HUES48 (cell line): Measurements from ENCODE around the gene TTLL12.

Experiments
- H3K27ac ChIP-seq: one replicate; pipeline ENCODE4 v1.7.0; 2013; ENCODE audit warnings: low read depth, low read length, inconsistent platforms
- H3K27me3 ChIP-seq: 2 replicates; pipeline ENCODE4 v1.6.1; 2013; ENCODE audit warnings: mild to moderate bottlenecking, low read length; ENCODE audit not compliant: control insufficient read depth, insufficient read depth
- H3K36me3 ChIP-seq: 2 replicates; pipeline ENCODE4 v1.6.1; 2013; ENCODE audit warnings: low read length; ENCODE audit not compliant: control insufficient read depth, insufficient read depth
- H3K4me1 ChIP-seq: 2 replicates; pipeline ENCODE4 v1.6.1; 2013; ENCODE audit warnings: mild to moderate bottlenecking, low read length; ENCODE audit not compliant: control insufficient read depth, insufficient read depth
- H3K4me3 ChIP-seq: 2 replicates; pipeline ENCODE4 v1.5.1; 2013; ENCODE audit warnings: mild to moderate bottlenecking, low read depth, low read length
- H3K9ac ChIP-seq: 2 replicates; pipeline ENCODE4 v1.6.1; 2013; ENCODE audit warnings: mild to moderate bottlenecking, low read depth, low read length, moderate library complexity
- H3K9me3 ChIP-seq: 2 replicates; pipeline ENCODE4 v1.6.1; 2013; ENCODE audit warnings: low read length; ENCODE audit not compliant: control insufficient read depth, insufficient read depth

TTLL12 gene

GRCh38 chr22:43186272-43187170 is at the start of gene TTLL12:
TSS of gene TTLL12 (minus strand) at chr22:43187134. CDS start at chr22:43187069, 65 bp downstream.
- Histone ChIP-seq H3K27ac (peak within 1 kb of the TSS; percentile 91), H3K9me3 (no peaks in the 10 kb centered on the region), H3K4me1 (peaks cover 7% of the 10 kb centered on the region), H3K4me3 (peak within 1 kb of the TSS; percentile 88), H3K9ac (peak within 1 kb of the TSS; percentile 82), H3K36me3 (peaks cover 29% of the 10 kb centered on the region), H3K27me3 (no peaks in the 10 kb centered on the region)

- H3K36me3 ChIP-seq = no peaks in the 10 kb centered on the region
- H3K9ac ChIP-seq = no peak overlapping the region
- H3K9me3 ChIP-seq = no peaks in the 10 kb centered on the region
- H3K4me1 ChIP-seq = peaks cover 3% of the 10 kb centered on the region; the same call in 1 of the 2 replicates
- H3K27me3 ChIP-seq = no peaks in the 10 kb centered on the region
- H3K4me3 ChIP-seq = no peak overlapping the region
- no peak overlapping the region for H3K27ac ChIP-seq
Measured at GRCh38 chr22:43235445-43236409, 48.8 kb upstream of the TTLL12 start.

GRCh38 chr22:43234264-43234988 is 47.5 kb upstream of the TTLL12 start:
- Histone ChIP-seq H3K9ac (no peak overlapping the region), H3K36me3 (no peaks in the 10 kb centered on the region), H3K27me3 (no peaks in the 10 kb centered on the region), H3K4me1 (peaks cover 4% of the 10 kb centered on the region; the same call in 1 of the 2 replicates), H3K4me3 (no peak overlapping the region), H3K9me3 (no peaks in the 10 kb centered on the region), H3K27ac (no peak overlapping the region)

GRCh38 chr22:43233529-43233928 is 46.6 kb upstream of the TTLL12 start:
- Histone ChIP-seq H3K9me3 (no peaks in the 10 kb centered on the region), H3K27ac (no peak overlapping the region), H3K9ac (no peak overlapping the region), H3K36me3 (no peaks in the 10 kb centered on the region), H3K4me3 (no peak overlapping the region), H3K4me1 (peaks cover 4% of the 10 kb centered on the region; the same call in 1 of the 2 replicates), H3K27me3 (no peaks in the 10 kb centered on the region)

GRCh38 chr22:43232445-43232844 is 45.5 kb upstream of the TTLL12 start:
- H3K27ac ChIP-seq = no peak overlapping the region
- no peaks in the 10 kb centered on the region for H3K27me3 ChIP-seq
- H3K4me3 ChIP-seq = no peak overlapping the region
- H3K4me1 ChIP-seq = peaks cover 4% of the 10 kb centered on the region; the same call in 1 of the 2 replicates
- no peaks in the 10 kb centered on the region for H3K36me3 ChIP-seq
- no peak overlapping the region for H3K9ac ChIP-seq
- no peaks in the 10 kb centered on the region for H3K9me3 ChIP-seq

- Histone ChIP-seq H3K27ac (no peak overlapping the region), H3K36me3 (no peaks in the 10 kb centered on the region), H3K4me1 (peaks cover 9% of the 10 kb centered on the region), H3K4me3 (no peak overlapping the region), H3K9ac (no peak overlapping the region), H3K27me3 (no peaks in the 10 kb centered on the region), H3K9me3 (no peaks in the 10 kb centered on the region)
Measured at GRCh38 chr22:43231724-43232034, 44.7 kb upstream of the TTLL12 start.

GRCh38 chr22:43230971-43231723 is 44.2 kb upstream of the TTLL12 start:
- H3K27ac ChIP-seq = no peak overlapping the region
- peak overlapping the region; percentile 48 for H3K4me3 ChIP-seq
- no peaks in the 10 kb centered on the region for H3K36me3 ChIP-seq
- H3K4me1 ChIP-seq = peaks cover 13% of the 10 kb centered on the region
- no peak overlapping the region for H3K9ac ChIP-seq
- H3K9me3 ChIP-seq = no peaks in the 10 kb centered on the region
- no peaks in the 10 kb centered on the region for H3K27me3 ChIP-seq

- H3K9ac ChIP-seq = no peak overlapping the region
Measured at GRCh38 chr22:43230571-43230970, 43.6 kb upstream of the TTLL12 start.

GRCh38 chr22:43228863-43229262 is 41.9 kb upstream of the TTLL12 start:
- H3K27ac ChIP-seq = no peak overlapping the region
- no peak overlapping the region for H3K4me3 ChIP-seq
- no peaks in the 10 kb centered on the region for H3K9me3 ChIP-seq
- H3K4me1 ChIP-seq = peaks cover 19% of the 10 kb centered on the region
- H3K27me3 ChIP-seq = peaks cover 9% of the 10 kb centered on the region
- no peak overlapping the region for H3K9ac ChIP-seq
- H3K36me3 ChIP-seq = no peaks in the 10 kb centered on the region

More at GRCh38 chr22:43230571-43230970, 43.6 kb upstream of the TTLL12 start:
- Histone ChIP-seq H3K27ac (no peak overlapping the region), H3K4me1 (peaks cover 19% of the 10 kb centered on the region), H3K9me3 (no peaks in the 10 kb centered on the region), H3K27me3 (peaks cover 4% of the 10 kb centered on the region), H3K4me3 (no peak overlapping the region), H3K36me3 (no peaks in the 10 kb centered on the region)

GRCh38 chr22:43228330-43228729 is 41.4 kb upstream of the TTLL12 start:
- H3K4me3 ChIP-seq = no peak overlapping the region
- no peaks in the 10 kb centered on the region for H3K36me3 ChIP-seq
- H3K27ac ChIP-seq = no peak overlapping the region
- H3K27me3 ChIP-seq = peaks cover 9% of the 10 kb centered on the region
- no peak overlapping the region for H3K9ac ChIP-seq
- H3K9me3 ChIP-seq = no peaks in the 10 kb centered on the region
- H3K4me1 ChIP-seq = peaks cover 19% of the 10 kb centered on the region
